ENCODE results near the gene MAPT. TPM values are rescaled to one million over a fixed set of nuclear protein-coding genes. Genes with fewer than 3 reads are reported as not detected.

Gene MAPT
- total RNA-seq, 1 donor from 2014 or later = 2.1 TPM

DNA sequence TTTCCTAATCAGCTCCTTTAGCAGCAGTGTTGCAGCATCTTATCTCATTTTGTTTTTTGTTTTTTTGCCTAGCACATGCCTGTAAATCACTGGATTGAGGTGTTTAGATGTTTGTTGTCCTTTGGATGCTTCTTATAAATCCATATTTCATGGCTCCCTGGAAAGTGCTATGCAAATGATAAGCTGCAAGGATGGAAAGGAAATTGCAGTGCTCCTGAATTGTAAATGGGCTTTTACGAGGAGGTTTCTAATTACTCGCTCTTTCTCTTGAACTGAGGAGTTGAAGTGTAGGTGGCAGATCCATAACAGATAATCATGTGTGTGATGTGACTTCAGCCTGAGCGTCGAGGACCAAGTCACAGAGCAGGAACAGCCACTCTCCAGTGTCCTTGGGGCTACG lies 45.0 kb downstream of the MAPT start:
- Histone ChIP-seq H3K27me3 (ENCODE audit: insufficient read depth, low read length) (peaks cover 25% of the 10 kb centered on the region), H3K27ac (ENCODE audit: low read depth, low read length) (no peak overlapping the region), H3K4me3 (ENCODE audit: insufficient read depth, low read depth, low read length) (no peak overlapping the region), H3K36me3 (ENCODE audit: insufficient read depth, low read length) (no peaks in the 10 kb centered on the region), H3K4me2 (ENCODE audit: low read length) (no peak overlapping the region), H4K20me1 (ENCODE audit: insufficient read depth, low read length) (no peaks in the 10 kb centered on the region), H2AFZ (ENCODE audit: low read depth, low read length) (no peak overlapping the region), H3K79me2 (ENCODE audit: insufficient read depth, low read length) (no peaks in the 10 kb centered on the region), H3K4me1 (ENCODE audit: insufficient read depth, low read length) (no peaks in the 10 kb centered on the region), H3K9me3 (ENCODE audit: insufficient read depth, low read depth, low read length) (no peaks in the 10 kb centered on the region), H3K9ac (ENCODE audit: low read length) (no peak overlapping the region)
- FAIRE-seq (no peak), DNase-seq (ENCODE audit: low read depth) (no peak)
- Mint-ChIP-seq H3K27me3 (ENCODE audit: low read depth, unreplicated experiment) (peaks cover 45% of the 10 kb centered on the region), H3K27ac (ENCODE audit: unreplicated experiment) (no peak overlapping the region), H3K36me3 (ENCODE audit: low read depth, unreplicated experiment) (peaks cover 5% of the 10 kb centered on the region), H3K4me1 (ENCODE audit: low read depth, unreplicated experiment) (no peaks in the 10 kb centered on the region), H3K9me3 (ENCODE audit: unreplicated experiment) (peaks cover 2% of the 10 kb centered on the region), H3K4me3 (ENCODE audit: unreplicated experiment) (no peak overlapping the region)
- TF ChIP-seq EZH2 (IDR thresholded peaks at IDR 0.05; ENCODE audit: insufficient read depth, low read length) (no peak), CTCF (IDR thresholded peaks at IDR 0.05; ENCODE audit: insufficient read depth, low read depth, low read length) (no peak)

DNA sequence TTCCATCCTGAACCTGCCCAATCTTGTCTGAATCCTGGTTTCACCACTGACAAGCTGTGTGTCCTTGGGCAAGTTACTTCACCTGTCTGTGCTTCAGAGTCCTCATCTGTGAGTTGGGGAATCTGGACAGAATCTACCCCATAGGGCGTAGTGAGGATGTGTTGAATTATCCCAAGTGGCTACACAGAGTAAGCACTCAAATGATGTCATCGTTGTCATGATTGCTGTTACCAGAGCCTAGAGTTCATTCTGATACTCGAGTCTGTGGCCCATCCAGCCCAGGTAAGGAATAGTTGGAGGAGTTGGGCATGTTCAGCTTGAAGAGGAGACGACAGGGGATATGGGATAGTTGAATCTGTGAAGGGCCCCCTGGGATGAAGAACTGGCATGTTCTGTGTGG lies 45.9 kb downstream of the MAPT start:
- no peak for FAIRE-seq
- peaks cover 43% of the 10 kb centered on the region for H3K27me3 Mint-ChIP-seq (ENCODE audit: low read depth, unreplicated experiment)

More for the DNA sequence above, 45.9 kb downstream of the MAPT start:
- Histone ChIP-seq H3K4me3 (ENCODE audit: insufficient read depth, low read depth, low read length) (no peak overlapping the region), H3K9ac (ENCODE audit: low read length) (no peak overlapping the region), H4K20me1 (ENCODE audit: insufficient read depth, low read length) (no peaks in the 10 kb centered on the region), H2AFZ (ENCODE audit: low read depth, low read length) (no peak overlapping the region), H3K4me1 (ENCODE audit: insufficient read depth, low read length) (no peaks in the 10 kb centered on the region), H3K9me3 (ENCODE audit: insufficient read depth, low read depth, low read length) (no peaks in the 10 kb centered on the region), H3K79me2 (ENCODE audit: insufficient read depth, low read length) (no peaks in the 10 kb centered on the region), H3K27ac (ENCODE audit: low read depth, low read length) (no peak overlapping the region), H3K4me2 (ENCODE audit: low read length) (no peak overlapping the region), H3K27me3 (ENCODE audit: insufficient read depth, low read length) (peaks cover 28% of the 10 kb centered on the region), H3K36me3 (ENCODE audit: insufficient read depth, low read length) (no peaks in the 10 kb centered on the region)
- no peak overlapping the region for H3K27ac Mint-ChIP-seq (ENCODE audit: unreplicated experiment)
- TF ChIP-seq CTCF (IDR thresholded peaks at IDR 0.05; ENCODE audit: insufficient read depth, low read depth, low read length) (no peak), EZH2 (IDR thresholded peaks at IDR 0.05; ENCODE audit: insufficient read depth, low read length) (no peak)
- no peaks in the 10 kb centered on the region for H3K4me1 Mint-ChIP-seq (ENCODE audit: low read depth, unreplicated experiment)
- no peak overlapping the region for H3K4me3 Mint-ChIP-seq (ENCODE audit: unreplicated experiment)
- peaks cover 2% of the 10 kb centered on the region for H3K9me3 Mint-ChIP-seq (ENCODE audit: unreplicated experiment)
- H3K36me3 Mint-ChIP-seq (ENCODE audit: low read depth, unreplicated experiment) = peaks cover 5% of the 10 kb centered on the region
- no peak for DNase-seq (ENCODE audit: low read depth)

Measured in astrocyte (in vitro differentiated cells and primary cell).